Right forelimb (tissue), 1 donor: Measurements from ENCODE around the gene HK1.
"Not testable (repeated sequence)": the region's sequence is repeated elsewhere in the genome, so short reads cannot be mapped to it uniquely, and the experiment has no call there.

Source experiments
- DNase-seq: peaks from one replicate; pipeline ENCODE4 v3.0.0-alpha.2; 2018

The HK1 gene

GRCh38 chr10:69428165-69428564, 149.9 kb downstream of the HK1 start:
- DNase-seq, result no peak

- DNase-seq, result no peak
Observed at GRCh38 chr10:69434169-69434568, 155.9 kb downstream of the HK1 start.

GRCh38 chr10:69434926-69435325, 156.6 kb downstream of the HK1 start:
- DNase-seq, result no peak

GRCh38 chr10:69435966-69436520, 157.7 kb downstream of the HK1 start:
- DNase-seq, result no peak

GRCh38 chr10:69437321-69438259, 159.3 kb downstream of the HK1 start:
- DNase-seq, result no peak

GRCh38 chr10:69438536-69439349, 160.4 kb downstream of the HK1 start:
- DNase-seq, result no peak

GRCh38 chr10:69439350-69439739, 161.0 kb downstream of the HK1 start:
- peak; percentile 61 for DNase-seq

- DNase-seq, result no peak
Observed at GRCh38 chr10:69439813-69440506, 161.7 kb downstream of the HK1 start.

GRCh38 chr10:69443354-69443753, 165.1 kb downstream of the HK1 start:
- DNase-seq, result no peak

GRCh38 chr10:69445041-69445440, 166.7 kb downstream of the HK1 start:
- no peak for DNase-seq

GRCh38 chr10:69446229-69446628, 167.9 kb downstream of the HK1 start:
- no peak for DNase-seq

GRCh38 chr10:69446650-69447151, 168.4 kb downstream of the HK1 start:
- DNase-seq, result no peak

GRCh38 chr10:69449841-69450240, 171.5 kb downstream of the HK1 start:
- DNase-seq, result no peak

- DNase-seq, result not testable (repeated sequence)
Observed at GRCh38 chr10:69450395-69450794, 172.1 kb downstream of the HK1 start.

GRCh38 chr10:69451209-69451783, 173.0 kb downstream of the HK1 start, which contains the start of gene TSPAN15:
Gene TSPAN15, plus strand, starts transcription at chr10:69451465. Its CDS starts 130 bp downstream, at chr10:69451595.
- peak; percentile 91 for DNase-seq
